Activated CD4-positive, alpha-beta T cell treated with anti-CD3 and anti-CD28 coated beads for 36 hours (primary cell): ENCODE data around the gene TBX10. TPM values are rescaled to one million over a fixed set of nuclear protein-coding genes. Genes with fewer than 3 reads are reported as not detected.
"Not testable (repeated sequence)": the region's sequence is repeated elsewhere in the genome, so short reads cannot be mapped to it uniquely, and the experiment has no call there.

Experiments
- ATAC-seq: fragments of 200-7000 bp; cut with Tn5 transposase; one replicate; pipeline ENCODE4 v1.10.0; 2021; ENCODE audit warnings: mild to moderate bottlenecking, moderate library complexity
- CTCF ChIA-PET: fragments of 350-600 bp; sonication (Branson Sonifier 250); formaldehyde crosslinking; loops from one replicate; lab custom pipeline; 2021; ENCODE audit warnings: antibody characterized with exemption; lab: Charles Lee
- POLR2A ChIA-PET: fragments of 350-600 bp; sonication (Branson Sonifier 250); formaldehyde crosslinking; loops from one replicate; lab custom pipeline; 2021; ENCODE audit warnings: antibody characterized with exemption, inconsistent platforms; lab: Charles Lee
- DNase-seq: peaks from one replicate; pipeline ENCODE4 v3.0.0-alpha.2; 2020
- H3K27ac Mint-ChIP-seq: one replicate; pipeline ENCODE4 v1.8.0; 2021; ENCODE audit warnings: mixed read lengths
- H3K27me3 Mint-ChIP-seq: one replicate; pipeline ENCODE4 v1.8.0; 2021; ENCODE audit warnings: mixed read lengths
- H3K36me3 Mint-ChIP-seq: one replicate; pipeline ENCODE4 v1.8.0; 2021; ENCODE audit warnings: low read depth, mixed read lengths
- H3K4me1 Mint-ChIP-seq: one replicate; pipeline ENCODE4 v1.8.0; 2021; ENCODE audit warnings: mixed read lengths
- H3K4me3 Mint-ChIP-seq: one replicate; pipeline ENCODE4 v1.8.0; 2021; ENCODE audit warnings: mild to moderate bottlenecking, moderate library complexity, mixed read lengths
- H3K9me3 Mint-ChIP-seq: one replicate; pipeline ENCODE4 v1.8.0; 2021; ENCODE audit warnings: low read depth, mixed read lengths
- intact Hi-C, 2 experiments: fragments of 100-400 bp; cut with DNase I in 1 of 2; cut with micrococcal nuclease in 1 of 2; formaldehyde crosslinking; loops; one replicate each; pipeline versions ENCODE4 v1.14.2 to v1.15.1; 2022 to 2024; cut with DNase I, micrococcal nuclease
- total RNA-seq, 2 experiments: library from RNA; stranded (reverse); gene quantifications; one replicate each; pipeline ENCODE4 v1.2.3, GENCODE V29; 2021

The TBX10 gene
- not detected for total RNA-seq

GRCh38 chr11:67639438-67639859, at the start of gene TBX10:
TSS of gene TBX10 (minus strand) at chr11:67639763. CDS start at chr11:67639472, 291 bp downstream.
- H3K9me3 Mint-ChIP-seq: no peaks in the 10 kb centered on the region
- H3K27ac Mint-ChIP-seq: no peak within 1 kb of the TSS
- CTCF ChIA-PET: interaction anchor here (1.5 kb wide), 1 partner anchor 10 kb away, joined by 4 read pairs; the partner anchor contains the start of gene NUDT8
- no peaks in the 10 kb centered on the region for H3K36me3 Mint-ChIP-seq
- H3K27me3 Mint-ChIP-seq: no peaks in the 10 kb centered on the region
- POLR2A ChIA-PET: interaction anchor here (1.0 kb wide), 1 partner anchor 12 kb away, joined by 3 read pairs; no protein-coding TSS in a partner anchor
- no peaks in the 10 kb centered on the region for H3K4me1 Mint-ChIP-seq
- no peak within 1 kb of the TSS for H3K4me3 Mint-ChIP-seq
- ATAC-seq (no peak), DNase-seq (no peak)
- intact Hi-C loops: loop anchor here in 1 of 2 experiments (10.0 kb wide), 1 partner anchor 75 kb away; no protein-coding TSS in a partner anchor

GRCh38 chr11:67689178-67689577, 49.6 kb upstream of the TBX10 start:
- ATAC-seq (no peak), DNase-seq (no peak)
- ChIA-PET POLR2A (no interaction called here), CTCF (no interaction called here)
- no peak overlapping the region for H3K4me3 Mint-ChIP-seq
- no peaks in the 10 kb centered on the region for H3K36me3 Mint-ChIP-seq
- intact Hi-C loops: no loop called here
- H3K9me3 Mint-ChIP-seq: no peaks in the 10 kb centered on the region
- no peaks in the 10 kb centered on the region for H3K4me1 Mint-ChIP-seq
- no peak overlapping the region for H3K27ac Mint-ChIP-seq
- H3K27me3 Mint-ChIP-seq: peaks cover 7% of the 10 kb centered on the region

DNA sequence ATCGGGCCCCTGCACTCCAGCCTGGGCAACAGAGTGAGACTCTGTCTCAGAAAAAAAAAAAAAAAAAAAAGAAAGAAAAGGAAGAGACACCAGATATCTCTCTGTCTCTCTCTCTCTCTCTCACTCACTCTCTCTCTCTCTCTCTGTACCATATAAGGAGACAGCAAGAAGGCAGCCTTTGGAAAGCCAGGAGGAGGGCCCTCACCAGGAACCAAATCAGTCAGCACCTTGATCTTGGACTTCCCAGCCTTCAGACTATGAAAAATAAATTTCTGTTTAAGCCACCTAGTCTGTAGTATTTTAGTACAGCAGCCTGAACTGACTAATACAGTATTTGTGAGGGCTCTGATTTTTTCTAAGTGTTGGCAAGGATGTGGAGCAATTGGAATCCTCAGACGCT, 48.4 kb upstream of the TBX10 start:
- H3K27me3 Mint-ChIP-seq: peaks cover 7% of the 10 kb centered on the region
- CTCF ChIA-PET: interaction anchor here (1.4 kb wide), 1 partner anchor 8 kb away, joined by 4 read pairs; no protein-coding TSS in a partner anchor
- H3K4me3 Mint-ChIP-seq: no peak overlapping the region
- no peak overlapping the region for H3K27ac Mint-ChIP-seq
- H3K9me3 Mint-ChIP-seq: no peaks in the 10 kb centered on the region
- no peaks in the 10 kb centered on the region for H3K36me3 Mint-ChIP-seq
- DNase-seq (no peak), ATAC-seq (no peak)
- no peaks in the 10 kb centered on the region for H3K4me1 Mint-ChIP-seq
- POLR2A ChIA-PET: no interaction called here
- intact Hi-C loops: no loop called here

DNA sequence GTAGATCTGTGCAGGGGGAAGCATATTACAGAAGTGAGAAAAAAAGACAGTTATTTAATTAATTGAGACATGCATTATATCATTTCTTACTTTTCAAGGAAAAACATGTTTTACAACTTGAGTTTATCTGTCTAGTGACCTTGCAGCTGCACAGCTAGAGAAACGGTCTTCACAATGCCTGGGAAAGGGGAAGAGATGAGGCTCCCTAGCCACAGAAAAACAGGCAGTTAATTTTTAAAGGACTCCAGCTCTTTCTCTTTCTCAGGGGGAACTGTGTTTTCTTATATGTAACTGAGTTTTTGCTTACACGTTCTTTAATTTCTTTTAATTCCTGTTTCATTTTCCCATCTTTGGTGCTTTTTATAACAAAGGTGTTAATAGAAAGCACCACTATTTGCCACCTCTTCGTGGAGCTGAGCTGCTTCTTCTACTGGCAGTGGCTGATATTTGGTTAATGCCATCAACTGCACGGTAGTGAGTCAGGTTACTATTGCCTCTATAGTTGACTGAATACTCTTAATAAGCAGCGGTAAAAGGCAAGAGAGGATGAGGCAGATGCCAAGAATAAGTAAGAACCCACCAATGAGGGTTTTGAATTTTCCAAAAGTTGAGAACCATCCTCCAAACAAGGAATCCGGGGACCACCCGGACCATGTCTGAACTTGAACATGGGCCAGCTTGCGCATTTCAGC, 46.2 kb upstream of the TBX10 start:
- H3K27ac Mint-ChIP-seq, CTCF ChIA-PET, POLR2A ChIA-PET, H3K4me3 Mint-ChIP-seq, intact Hi-C loops, ATAC-seq, H3K36me3 Mint-ChIP-seq, DNase-seq, H3K4me1 Mint-ChIP-seq, H3K9me3 Mint-ChIP-seq, H3K27me3 Mint-ChIP-seq: not testable (repeated sequence)

- intact Hi-C loops, H3K4me3 Mint-ChIP-seq, POLR2A ChIA-PET: not testable (repeated sequence)
Observed at GRCh38 chr11:67682126-67683034, 42.8 kb upstream of the TBX10 start.

DNA sequence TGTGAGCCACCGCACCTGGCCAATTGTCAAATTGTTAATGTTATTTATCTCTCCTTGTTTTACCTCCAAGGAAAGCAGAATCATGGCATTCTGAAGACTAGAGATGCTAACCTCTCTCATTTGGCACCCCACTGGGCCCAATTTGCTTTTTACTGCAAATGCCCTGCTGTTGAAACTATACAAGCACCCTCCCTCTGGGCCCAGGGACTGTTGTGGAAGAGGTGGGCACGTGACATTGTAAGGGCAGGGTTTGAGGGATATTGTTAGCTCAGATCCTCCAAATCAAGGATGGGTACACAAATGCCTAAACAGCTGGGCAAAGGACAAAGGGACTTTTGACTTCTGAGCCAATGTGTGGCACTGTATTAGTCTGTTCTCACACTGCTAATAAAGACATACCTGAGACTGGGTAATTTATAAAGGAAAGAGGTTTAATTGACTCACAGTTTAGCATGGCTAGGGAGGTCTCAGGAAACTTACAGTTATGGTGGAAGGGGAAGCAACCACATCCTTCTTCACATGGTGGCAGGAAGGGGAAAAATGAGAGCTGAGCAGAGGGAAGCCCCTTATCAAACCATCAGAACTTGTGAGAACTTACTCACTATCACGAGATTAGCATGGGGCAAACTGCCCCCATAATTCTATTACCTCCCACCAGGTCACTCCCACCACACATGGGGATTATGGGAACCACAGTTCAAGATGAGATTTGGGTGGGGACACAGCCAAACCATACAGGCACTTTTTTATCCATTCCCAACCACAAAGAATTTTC, 41.3 kb upstream of the TBX10 start:
- ATAC-seq (no peak), DNase-seq (no peak)
- CTCF ChIA-PET: interaction anchor here (0.8 kb wide), 1 partner anchor 101 kb away, joined by 3 read pairs; no protein-coding TSS in a partner anchor
- H3K4me3 Mint-ChIP-seq: no peak overlapping the region
- no peaks in the 10 kb centered on the region for H3K9me3 Mint-ChIP-seq
- no peak overlapping the region for H3K27ac Mint-ChIP-seq
- peaks cover 3% of the 10 kb centered on the region for H3K27me3 Mint-ChIP-seq
- POLR2A ChIA-PET: no interaction called here
- intact Hi-C loops: no loop called here
- H3K4me1 Mint-ChIP-seq: no peaks in the 10 kb centered on the region
- H3K36me3 Mint-ChIP-seq: no peaks in the 10 kb centered on the region

More at GRCh38 chr11:67682126-67683034, 42.8 kb upstream of the TBX10 start:
- CTCF ChIA-PET: interaction anchor here (0.8 kb wide), 1 partner anchor 103 kb away, joined by 3 read pairs; no protein-coding TSS in a partner anchor
- not testable (repeated sequence) for DNase-seq, H3K4me1 Mint-ChIP-seq, H3K36me3 Mint-ChIP-seq, H3K27me3 Mint-ChIP-seq, H3K27ac Mint-ChIP-seq, ATAC-seq, H3K9me3 Mint-ChIP-seq

- Mint-ChIP-seq H3K4me1 (no peaks in the 10 kb centered on the region), H3K27ac (no peak overlapping the region), H3K27me3 (no peaks in the 10 kb centered on the region), H3K4me3 (no peak overlapping the region), H3K36me3 (no peaks in the 10 kb centered on the region), H3K9me3 (no peaks in the 10 kb centered on the region)
- DNase-seq (no peak), ATAC-seq (no peak)
- intact Hi-C loops: no loop called here
- ChIA-PET CTCF (interaction anchor here (0.6 kb wide), 1 partner anchor 9 kb away, joined by 3 read pairs; no protein-coding TSS in a partner anchor), POLR2A (no interaction called here)
Observed at GRCh38 chr11:67675058-67675747, 35.6 kb upstream of the TBX10 start.

GRCh38 chr11:67674442-67674871, 34.9 kb upstream of the TBX10 start, which contains the start of gene ALDH3B2:
TSS of gene ALDH3B2 (minus strand) at chr11:67674623. CDS start at chr11:67666935, 7,688 bp downstream.
- H3K27ac Mint-ChIP-seq: no peak within 1 kb of the TSS
- DNase-seq (no peak), ATAC-seq (no peak)
- ChIA-PET CTCF (interaction anchor here (0.6 kb wide), 2 partner anchors 10 to 492 kb away, joined by 3 read pairs; no protein-coding TSS in a partner anchor), POLR2A (no interaction called here)
- H3K4me1 Mint-ChIP-seq: no peaks in the 10 kb centered on the region
- no peaks in the 10 kb centered on the region for H3K9me3 Mint-ChIP-seq
- H3K36me3 Mint-ChIP-seq: no peaks in the 10 kb centered on the region
- no peak within 1 kb of the TSS for H3K4me3 Mint-ChIP-seq
- no peaks in the 10 kb centered on the region for H3K27me3 Mint-ChIP-seq
- intact Hi-C loops: no loop called here

- no peak for ATAC-seq
- no peaks in the 10 kb centered on the region for H3K27me3 Mint-ChIP-seq
- intact Hi-C loops: no loop called here
- H3K27ac Mint-ChIP-seq: no peak overlapping the region
- no peak for DNase-seq
- ChIA-PET CTCF (no interaction called here), POLR2A (no interaction called here)
- H3K9me3 Mint-ChIP-seq: no peaks in the 10 kb centered on the region
- no peaks in the 10 kb centered on the region for H3K4me1 Mint-ChIP-seq
- H3K4me3 Mint-ChIP-seq: no peak overlapping the region
- H3K36me3 Mint-ChIP-seq: no peaks in the 10 kb centered on the region
Observed at GRCh38 chr11:67673902-67674301, 34.3 kb upstream of the TBX10 start.

DNA sequence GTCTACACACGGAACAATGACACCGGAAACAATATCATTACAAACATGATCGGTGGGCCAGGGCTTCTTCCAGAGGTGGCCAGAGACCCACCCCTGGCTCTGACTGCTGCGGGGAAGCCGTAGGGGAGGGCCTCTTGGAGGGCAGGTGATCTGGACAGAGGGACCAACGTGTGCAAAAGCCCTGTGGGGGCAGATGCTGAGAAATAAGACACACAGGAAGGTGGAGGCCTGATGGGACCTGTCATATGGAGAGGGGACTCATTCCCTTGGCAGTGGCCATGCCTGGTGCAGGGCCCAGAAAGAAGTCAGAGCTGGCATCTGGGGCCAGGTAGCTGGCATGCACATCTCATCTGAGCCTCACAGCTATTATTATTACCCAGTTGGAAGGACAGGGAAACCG, 33.8 kb upstream of the TBX10 start:
- H3K4me3 Mint-ChIP-seq: no peak overlapping the region
- intact Hi-C loops: no loop called here
- H3K9me3 Mint-ChIP-seq: no peaks in the 10 kb centered on the region
- no peaks in the 10 kb centered on the region for H3K27me3 Mint-ChIP-seq
- no peaks in the 10 kb centered on the region for H3K36me3 Mint-ChIP-seq
- H3K27ac Mint-ChIP-seq: no peak overlapping the region
- ChIA-PET CTCF (interaction anchor here (1.0 kb wide), 1 partner anchor 307 kb away, joined by 3 read pairs; no protein-coding TSS in a partner anchor), POLR2A (no interaction called here)
- ATAC-seq (no peak), DNase-seq (no peak)
- no peaks in the 10 kb centered on the region for H3K4me1 Mint-ChIP-seq
